ENCODE measurements around the gene DPM1.

Gene DPM1

DNA sequence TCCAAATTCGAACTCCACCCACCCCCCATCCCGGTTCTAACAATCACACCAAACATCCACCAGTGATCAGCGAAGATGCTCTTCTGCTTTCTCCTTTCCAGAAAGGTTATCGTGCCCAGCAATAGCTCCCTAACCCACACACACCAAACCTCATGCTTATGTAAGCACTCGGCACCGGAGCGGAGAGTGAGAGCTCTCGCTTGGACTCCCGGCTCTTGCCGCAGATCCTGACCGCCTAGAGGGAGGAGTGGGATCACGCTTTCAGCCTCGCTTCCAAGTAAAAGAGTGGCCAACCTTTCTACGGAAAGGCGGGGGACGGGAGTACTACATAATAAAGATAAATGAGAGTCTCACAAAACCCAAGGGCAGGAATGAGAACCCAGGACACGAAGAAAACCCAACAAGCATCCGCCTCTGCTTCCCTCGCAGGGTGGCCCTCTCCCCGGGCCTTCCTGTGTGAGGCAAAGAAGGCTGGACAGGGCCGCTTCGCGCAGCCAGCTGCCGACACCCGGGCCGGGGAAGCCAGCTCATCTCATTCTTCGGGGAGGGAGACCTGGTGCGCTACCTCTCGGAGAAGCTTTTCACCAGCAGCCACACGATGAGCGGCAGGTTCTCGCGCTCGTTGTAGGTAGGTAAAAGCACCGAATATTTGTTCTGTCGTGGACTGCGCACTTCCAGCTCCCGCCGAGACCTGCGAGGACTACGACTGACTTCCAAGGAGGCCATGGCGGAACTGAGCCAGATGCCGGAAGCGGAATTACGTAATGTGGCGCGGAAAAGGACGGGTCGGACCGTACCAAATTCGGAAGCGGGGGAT lies at the start of gene DPM1:
TSS of gene DPM1 (minus strand) at position 735 of the 817 bp plus-strand sequence. CDS start at position 726, 9 bp downstream.
- DNase-seq = peak; percentile 88

DNA sequence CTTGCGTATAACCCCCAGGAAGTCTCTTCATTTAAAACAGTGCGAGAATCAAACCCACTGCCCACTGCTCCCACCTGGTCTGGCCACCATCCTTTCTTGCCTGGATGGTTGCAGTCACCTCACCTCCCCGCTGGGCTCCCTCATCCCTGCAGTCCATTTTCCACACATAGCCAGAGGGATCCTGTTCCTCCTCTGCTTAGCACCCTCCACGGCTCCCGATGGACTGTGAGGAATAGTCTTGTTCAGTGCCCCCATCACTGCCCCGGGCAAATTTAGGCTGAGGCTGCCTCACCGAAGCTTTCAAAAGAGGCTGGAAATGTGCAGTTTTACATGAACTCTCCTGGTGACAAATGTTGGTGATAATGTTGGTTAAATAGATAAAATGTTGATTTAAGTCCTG lies 46.9 kb upstream of the DPM1 start:
- no peak for DNase-seq

DNA sequence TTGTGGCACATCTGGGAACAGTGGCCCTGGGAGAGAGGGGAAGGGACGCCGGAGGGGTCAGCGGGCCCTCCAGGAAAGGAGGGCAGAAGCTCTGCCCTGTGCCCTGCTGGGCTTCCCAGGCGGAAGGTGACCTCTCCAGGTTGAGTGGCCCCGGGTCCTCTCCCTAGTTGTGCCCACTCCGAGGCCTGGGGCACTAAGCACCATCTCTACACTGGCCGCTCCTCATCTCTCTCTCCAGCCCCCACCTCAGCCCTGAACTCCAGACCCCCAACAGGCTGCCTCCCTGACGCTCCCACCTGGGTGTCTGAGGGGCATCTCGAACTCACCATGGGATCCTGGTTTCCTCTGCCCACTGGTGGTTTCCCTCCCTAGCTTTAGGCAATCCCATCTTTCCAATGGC lies 46.4 kb upstream of the DPM1 start:
- no peak for DNase-seq

DNA sequence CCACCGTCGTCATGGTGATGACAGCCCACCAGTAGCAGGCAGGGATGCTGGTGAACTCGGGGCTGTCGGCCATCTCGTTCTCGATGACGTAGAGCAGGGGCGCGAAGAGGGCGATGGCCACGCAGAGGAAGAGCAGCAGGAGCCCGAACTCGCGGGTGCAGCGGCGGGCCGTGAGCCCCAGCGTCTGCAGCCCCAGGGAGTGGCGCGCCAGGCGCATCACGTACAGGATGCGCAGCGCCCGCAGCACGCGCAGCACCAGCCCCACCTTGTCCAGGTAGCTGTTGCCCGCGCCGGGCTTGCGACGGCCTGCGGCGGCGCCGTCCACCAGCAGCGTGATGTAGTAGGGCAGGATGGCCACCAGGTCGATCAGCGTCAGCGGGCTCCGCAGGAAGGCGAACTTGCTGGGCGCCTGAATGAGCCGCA lies 46.0 kb upstream of the DPM1 start:
- DNase-seq = no peak

DNA sequence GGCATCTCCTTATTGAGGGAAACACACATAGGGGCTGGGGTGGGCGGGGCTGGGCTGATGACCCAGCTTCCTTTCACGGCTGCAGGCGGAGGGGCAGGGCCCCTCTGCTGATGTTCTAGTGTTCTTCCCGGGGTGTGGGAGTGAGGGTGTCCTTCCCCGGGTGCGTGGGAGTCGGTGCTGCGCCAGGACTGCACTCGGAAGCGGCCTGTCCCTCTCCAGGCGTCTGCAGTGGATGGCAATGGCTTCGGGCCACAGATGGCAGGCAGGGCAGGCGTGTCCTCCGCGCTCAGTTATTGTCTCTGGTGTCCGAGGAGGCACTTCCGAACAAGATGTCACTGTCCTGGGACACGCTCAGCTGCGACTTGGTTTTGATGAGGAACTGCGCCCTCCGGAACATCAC lies 45.4 kb upstream of the DPM1 start:
- DNase-seq = no peak

DNA sequence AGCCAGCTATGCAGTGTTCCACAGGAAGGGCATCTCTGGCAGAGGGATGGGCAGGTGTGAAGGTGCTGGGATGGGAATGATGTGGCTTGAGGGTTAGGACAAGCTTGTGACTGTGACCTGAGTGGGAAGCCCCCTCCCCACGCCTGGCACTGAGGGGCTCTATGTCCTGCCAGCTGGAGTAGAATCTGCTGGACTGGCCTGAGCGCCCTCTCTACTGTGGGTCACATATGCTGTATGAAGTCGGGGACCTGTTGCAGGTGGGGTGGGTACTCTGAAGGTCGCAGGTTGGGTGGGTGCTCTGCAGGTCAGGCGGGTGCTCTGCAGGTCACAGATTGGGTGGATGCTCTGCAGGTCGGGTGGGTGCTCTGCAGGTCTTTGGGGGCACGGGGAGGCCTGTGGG lies 44.3 kb upstream of the DPM1 start:
- DNase-seq = no peak

DNA sequence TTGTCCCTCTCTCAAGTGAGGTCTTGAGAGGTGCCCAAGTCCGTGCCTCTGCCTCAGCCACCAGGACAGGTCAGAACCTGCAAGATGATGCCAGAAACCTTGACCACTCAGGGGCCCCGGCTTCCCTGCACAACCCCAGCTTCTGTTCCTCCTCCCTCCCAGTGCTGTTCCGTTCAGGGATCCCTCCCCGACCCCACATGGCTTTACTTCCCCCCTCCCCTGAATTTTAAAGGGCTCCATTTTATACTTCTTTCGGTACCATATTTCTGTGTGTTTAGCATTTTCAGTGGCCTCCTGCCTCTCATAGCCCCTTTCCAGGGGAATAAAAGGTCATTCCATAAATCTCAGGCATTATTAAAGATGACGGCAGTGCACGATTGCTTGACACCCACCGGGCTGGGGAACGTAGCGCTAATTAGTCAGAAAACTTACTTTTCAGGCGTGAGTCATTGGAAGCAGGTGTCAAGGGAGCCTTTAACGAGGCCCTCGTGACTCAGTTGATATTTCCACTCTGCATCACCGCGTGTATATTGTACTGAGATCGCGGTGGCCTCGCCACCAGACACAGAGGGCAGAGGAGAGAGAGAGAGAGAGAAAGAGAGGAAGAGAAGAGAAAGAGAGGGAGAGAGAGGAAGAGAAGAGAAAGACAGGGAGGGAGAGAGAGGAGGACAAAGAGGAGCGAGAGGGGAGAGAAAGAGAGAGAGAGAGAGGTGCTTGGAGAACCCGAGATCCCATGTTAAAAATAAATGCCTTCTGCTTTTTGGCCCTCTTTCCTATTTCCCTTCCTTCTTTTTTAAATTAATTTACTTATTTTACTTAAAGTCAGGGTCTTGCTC lies 43.3 kb upstream of the DPM1 start:
- DNase-seq = no peak

DNA sequence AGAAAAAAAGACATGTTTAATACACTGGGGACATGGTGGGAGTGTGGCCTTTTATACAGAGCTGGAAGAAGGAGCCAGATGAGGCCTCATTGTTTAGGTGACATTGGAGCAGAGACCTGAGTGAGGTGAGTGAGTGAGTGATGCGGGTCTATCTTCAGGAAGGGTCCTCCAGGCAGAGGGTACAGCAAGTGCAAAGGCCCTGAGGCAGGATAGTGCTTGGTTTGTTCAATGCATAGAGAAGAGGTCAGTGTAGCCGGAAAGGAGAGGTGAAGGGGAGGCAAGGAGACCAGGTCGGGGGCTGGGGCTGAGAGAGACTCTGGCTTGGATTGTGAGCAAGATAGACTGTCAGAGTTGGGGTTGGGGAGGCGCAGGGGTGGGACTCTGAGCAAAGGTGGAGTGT lies 41.0 kb upstream of the DPM1 start:
- no peak for DNase-seq

DNA sequence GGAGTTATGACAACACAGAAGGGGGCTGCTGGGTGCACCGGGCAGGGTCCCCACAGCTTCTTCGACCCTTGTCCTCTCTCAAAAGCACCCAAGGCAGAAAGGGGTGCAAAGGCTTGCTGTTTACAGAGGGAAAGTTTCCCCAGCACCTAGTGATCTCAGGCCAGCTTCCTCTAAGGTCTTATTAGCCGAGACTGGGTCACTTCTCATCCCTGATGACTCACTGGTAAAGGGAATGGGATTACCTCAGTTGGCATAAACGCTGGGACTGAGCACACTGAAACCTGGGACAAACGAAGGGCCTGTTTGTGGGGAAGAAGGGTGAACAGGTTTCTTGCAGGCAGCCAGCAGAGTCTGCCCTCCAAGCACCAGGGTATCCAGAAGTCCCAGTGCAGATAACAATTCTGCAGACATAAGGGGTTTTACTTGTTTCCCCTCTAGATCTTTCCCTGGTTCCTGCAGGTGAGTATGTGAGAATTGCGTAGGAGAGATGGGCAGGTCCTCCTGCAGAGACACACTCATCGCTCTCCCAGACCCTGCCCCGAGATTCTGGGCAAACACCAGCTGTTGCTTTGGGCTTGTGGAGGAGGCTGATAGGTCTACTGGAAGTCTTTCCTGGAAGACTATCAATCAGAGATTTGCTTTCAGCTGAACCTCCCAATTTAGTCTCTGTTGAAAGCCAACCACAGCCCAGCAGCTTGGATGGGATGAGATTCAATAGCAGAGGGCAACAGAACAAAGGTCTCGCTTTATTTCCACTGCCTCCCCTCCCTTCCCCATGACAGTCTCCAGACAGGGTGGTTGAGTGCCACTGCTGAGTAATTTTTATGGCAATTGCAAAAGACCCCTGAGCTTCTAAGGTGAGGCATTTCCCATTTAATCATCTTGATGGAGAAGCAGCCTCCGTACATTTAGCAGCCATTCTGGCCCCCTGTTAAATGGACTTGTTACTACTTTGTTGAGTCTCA lies 38.9 kb upstream of the DPM1 start:
- no peak for DNase-seq

DNA sequence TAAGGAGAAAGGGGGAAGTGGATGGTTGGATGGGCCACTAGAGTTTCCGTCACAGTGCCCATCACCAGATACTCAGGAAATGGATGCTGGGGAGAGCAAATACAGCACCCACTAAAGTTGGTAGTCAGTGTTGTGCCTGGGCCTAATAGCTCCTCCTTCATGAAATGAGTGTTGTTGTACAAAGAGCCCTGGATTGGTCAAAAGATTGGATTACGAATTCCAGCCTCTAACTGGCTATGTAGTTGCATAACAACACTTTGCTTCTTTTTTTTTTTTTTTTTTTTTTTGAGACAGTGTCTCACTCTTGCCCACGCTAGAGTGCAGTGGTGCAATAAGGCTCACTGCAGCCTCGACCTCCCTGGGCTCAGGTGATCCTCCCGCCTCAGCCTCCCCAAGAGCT lies 37.2 kb upstream of the DPM1 start:
- no peak for DNase-seq

DNA sequence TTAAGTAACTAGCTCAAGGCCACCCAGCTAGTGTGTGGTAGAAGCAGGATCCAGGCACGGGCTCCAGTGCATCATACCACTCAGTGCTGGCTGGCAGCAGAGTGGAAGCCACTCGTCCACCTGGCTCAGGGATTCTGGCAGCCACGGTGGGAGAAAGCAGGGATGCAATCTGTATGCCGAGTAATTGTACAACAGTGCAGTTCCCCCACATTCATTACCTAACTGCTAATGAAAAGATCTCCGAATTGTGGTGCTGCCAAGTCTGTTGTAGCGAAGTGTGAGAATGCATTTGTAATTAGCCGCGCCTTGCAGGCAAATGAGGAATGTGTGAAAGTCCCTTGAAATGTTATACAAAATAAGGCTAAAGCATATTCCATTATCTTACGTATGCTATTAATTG lies 35.5 kb upstream of the DPM1 start:
- DNase-seq = no peak

DNA sequence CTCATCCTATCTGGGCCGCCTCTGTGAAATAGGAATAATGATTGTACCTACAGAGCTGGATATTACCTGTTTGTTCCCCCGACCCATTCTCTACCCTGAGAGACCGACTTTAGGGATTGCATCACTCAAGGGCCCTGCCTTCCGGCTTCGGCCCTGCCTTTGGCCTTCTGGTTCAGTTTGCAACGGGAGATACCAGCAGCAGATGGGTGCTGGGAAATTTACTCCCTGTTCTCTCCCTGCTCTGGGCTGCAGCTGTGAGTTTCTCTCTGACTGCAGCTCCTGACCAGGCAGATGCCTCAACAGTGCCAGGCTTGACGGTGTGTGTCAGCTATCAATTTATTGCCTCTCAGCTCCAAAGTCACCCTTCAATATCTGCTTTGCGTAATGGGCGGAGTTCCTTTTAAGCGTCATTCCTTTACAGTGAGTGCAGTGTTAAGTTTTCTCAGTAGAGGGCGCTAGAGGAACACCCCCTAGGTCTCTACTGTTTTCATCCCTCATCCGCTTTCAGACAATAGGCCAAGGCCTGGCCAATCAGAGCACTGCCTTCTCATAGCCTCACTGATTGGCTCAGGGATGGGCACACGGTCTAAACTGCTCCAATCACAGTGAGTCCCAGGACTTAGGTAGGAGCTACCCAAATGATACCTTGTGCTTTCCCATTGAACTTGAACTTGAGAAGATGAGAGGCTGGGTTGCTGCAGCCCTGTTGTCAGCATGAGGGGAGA lies 34.6 kb upstream of the DPM1 start:
- no peak for DNase-seq

DNA sequence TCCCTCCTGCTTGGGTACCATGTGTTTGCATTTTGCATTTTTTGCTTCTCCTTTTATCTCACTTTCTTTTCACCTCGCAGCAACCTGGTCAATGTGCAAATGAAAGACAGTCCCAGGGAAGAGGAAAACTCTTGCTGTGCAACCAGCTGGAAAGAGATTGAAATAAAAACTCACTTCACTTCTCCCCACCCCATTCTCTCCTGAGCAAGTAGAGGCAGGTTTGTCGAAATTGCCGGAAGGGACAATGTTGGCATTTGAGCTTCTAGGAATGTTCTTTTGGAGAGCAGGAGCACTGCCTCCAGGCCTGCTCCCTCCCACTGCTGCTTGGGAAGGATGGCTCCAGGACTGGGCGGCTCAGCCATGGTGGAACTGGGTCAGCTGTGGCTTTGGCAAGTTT lies 34.0 kb upstream of the DPM1 start:
- DNase-seq = no peak

DNA sequence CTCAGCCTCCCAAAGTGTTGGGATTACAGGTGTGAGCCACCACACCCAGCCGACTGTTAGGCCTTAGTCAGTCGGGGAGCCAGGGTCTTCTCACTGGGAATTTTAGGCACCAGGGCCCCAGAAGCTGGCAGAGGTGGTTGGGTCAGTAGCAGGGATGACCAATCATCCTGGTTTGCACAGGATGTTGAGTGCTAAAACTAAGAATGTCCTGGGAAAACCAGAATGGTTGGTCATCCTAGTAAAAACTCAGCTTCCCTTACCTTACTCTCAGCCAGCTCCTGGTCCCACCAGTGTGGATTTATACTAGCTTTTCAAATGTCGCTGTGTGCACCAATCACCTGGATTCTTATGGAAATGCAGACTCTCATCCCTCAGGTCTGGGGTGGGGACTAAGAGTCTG lies 32.7 kb upstream of the DPM1 start:
- DNase-seq = no peak

DNA sequence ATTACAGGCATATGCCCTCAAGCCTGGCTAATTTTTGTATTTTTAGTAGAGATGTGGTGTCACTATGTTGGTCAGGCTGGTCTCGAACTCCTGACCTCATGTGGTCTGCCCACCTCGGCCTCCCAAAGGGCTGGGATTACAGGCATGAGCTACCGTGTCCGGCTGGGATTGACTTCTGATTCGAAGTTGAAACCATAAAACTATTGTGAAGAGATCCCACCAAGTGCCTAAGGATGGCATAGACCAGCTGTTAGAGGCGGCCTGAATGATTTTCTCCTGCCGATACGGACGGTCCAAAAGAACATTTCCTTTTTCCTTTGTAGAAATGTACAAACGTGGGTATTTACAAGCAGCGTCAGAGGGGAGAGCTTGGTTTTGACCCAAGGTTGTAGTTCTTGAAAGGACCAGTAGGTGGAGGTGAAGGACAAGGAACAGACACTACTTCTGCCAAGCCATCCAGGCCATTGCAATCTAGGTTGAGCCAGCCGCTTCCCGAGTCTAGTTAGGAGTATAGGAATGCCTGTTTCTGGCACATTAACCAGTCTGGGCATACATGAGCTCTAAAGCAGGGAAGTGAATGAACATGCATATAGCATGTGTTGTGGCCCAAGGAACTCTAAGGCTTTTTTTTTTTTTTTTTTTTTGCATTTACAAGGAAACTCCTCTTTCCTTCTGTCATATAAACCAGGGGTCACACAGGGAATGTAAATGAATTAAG lies 29.3 kb upstream of the DPM1 start:
- DNase-seq = peak; percentile 62

DNA sequence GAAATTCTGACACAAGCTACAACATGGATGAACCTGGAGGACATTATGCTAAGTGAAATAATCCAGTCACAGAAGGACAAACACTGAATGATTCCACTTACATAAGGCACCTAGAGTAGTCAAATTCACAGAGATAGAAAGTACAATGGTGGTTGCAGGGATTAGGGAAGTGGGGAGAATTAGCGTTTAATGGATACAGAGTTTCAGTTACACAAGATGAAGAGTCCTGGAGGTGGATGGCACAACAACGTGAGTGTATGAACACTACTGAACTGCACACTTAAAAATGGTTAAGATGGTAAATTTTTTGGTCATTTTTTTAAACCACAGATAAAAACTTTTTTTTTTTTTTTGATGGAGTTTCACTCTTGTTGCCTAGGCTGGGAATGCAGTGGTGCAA lies 25.0 kb upstream of the DPM1 start:
- no peak for DNase-seq

DNA sequence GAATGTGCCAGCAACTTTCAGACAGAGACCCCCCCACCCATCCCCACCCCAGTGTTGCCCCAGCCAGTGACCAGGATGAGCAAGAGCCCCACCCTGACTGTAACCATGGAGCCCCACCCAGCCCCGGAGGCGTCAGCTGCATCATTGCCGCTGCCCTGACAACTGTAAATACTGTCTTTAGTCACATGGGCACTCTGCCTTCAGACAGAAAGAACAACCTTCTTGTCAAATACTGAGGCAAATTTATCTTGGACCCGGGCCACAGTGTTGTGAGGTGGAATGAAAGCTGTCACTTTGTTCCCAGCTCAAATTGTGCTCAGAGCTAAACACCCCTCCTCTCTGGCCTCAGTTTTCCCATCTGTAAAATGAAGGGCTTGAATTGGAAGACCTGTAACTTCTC lies 24.0 kb upstream of the DPM1 start:
- no peak for DNase-seq

DNA sequence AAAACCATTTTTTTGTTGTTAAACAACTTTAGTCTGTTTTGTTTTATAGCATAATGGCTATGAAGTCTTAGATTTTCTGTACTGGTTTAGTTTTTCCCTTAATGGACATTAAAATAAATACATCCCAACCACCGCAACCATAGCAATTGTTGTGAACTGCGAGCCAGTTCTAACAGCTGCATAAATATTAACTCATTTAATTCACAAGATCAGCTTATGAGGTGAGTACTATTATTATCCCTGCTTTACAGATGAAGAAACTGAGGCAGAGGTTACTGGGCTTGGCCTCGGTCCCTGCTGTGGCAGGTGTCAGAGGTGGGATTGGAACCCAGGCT lies 23.3 kb upstream of the DPM1 start:
- no peak for DNase-seq

DNA sequence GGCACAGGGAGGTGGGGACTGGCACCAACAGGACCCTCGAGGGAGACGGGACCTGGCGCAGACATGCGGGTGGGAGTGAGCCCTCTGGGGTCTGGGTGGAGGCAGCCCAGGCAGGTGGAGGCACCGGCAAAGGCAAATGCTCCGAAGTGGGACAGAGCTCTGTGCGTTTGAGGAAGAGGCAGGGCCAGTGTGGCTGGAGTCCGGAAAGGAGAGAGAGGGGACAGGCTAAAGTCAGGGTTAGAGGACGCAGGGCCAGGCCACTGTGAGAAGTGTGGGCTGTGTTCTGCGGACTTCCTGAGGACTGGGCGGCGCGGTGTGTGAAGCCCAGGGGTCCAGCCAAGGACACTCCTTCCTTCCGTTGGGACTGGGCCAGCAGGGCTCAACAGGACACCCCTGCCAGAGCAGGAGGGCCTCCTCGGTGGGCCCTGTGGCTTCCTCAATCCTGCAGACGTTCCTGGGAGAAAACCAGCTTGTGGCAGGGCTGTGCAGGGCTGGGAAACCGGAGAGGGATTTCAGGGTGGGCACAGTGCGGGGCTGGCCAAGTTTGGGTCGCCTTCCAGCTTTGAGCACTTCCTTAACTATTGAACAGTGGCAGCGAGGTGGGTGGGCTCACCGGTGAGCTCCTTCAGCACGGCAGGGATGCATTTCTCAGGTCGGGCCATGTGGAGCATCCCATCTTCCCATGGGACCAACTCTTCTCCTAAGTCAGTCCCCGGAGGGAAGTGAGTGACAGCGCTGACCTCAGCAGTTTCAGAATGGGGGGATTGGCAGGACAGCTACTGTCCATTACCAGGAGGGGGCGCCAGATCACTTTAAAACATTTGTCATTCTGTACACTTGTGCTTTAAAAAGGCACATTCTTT lies 22.8 kb upstream of the DPM1 start:
- DNase-seq = peak; percentile 66

DNA sequence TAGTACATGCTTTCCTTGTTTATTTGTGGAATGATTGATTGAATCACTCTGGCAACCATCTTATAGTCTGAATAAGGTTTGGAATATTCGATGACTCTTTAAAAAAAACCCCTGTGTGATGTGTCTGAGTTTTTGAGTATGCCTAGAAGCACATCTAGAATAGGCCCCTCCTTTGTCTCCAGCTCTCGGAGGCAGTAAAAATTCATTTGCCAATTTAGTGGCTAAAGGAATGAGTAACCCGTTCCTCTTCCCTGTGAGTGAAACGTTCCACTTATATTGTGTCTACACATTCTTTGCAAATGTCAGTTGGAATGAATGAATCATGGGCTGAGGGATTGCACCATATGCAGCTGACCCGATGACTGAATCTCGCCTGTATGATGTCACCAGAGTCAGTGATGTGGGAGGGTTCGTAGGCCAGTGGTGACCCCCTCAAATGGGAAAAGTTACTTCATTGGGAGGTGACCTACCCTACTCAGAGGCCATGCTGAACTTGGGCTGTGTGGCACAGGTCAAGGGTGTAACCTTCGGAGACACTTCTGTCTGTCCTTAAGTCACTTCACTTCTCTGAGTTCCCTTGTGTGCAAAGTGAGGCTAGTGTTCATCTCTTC lies 21.8 kb upstream of the DPM1 start:
- DNase-seq = no peak
